Bronchial epithelial cell (primary cell): ENCODE results near the gene PRKACA. TPM values are rescaled to one million over a fixed set of nuclear protein-coding genes. Genes with fewer than 3 reads are reported as not detected.

ENCODE experiments used
- DNase-seq: peaks from one replicate; pipeline ENCODE4 v3.0.0-alpha.2; 2010; ENCODE audit warnings: low read depth
- FAIRE-seq: peaks from 2 replicates; lab custom pipeline; 2011; peaks lifted over from hg19 to GRCh38; lab: Jason Lieb, UNC
- H3K27me3 ChIP-seq: 2 replicates; pipeline ENCODE4 v1.5.1; 2011; ENCODE audit warnings: low read length; ENCODE audit not compliant: control insufficient read depth, insufficient read depth
- H3K36me3 ChIP-seq: 2 replicates; pipeline ENCODE4 v1.5.1; 2011; ENCODE audit warnings: low read length; ENCODE audit not compliant: control insufficient read depth, insufficient read depth
- H3K4me3 ChIP-seq: 2 replicates; pipeline ENCODE4 v1.5.1; 2011; ENCODE audit warnings: mild to moderate bottlenecking, low read depth, low read length, control low read depth
- CTCF ChIP-seq: IDR thresholded peaks from 2 replicates; pipeline ENCODE4 v1.5.1; 2011; ENCODE audit warnings: mild to moderate bottlenecking, moderate library complexity, low read length, control low read depth, inconsistent platforms; ENCODE audit not compliant: insufficient read depth, severe bottlenecking
- total RNA-seq: library from RNA; depleted of rRNA; stranded (reverse); fragments of >200 nt; gene quantifications from 2 replicates; pipeline ENCODE4 v1.2.1, GENCODE V29; 2014

PRKACA gene
- total RNA-seq, 1 donor from 2014 or later, result 13.7 TPM

- Histone ChIP-seq H3K27me3 (no peaks in the 10 kb centered on the region), H3K36me3 (peaks cover 10% of the 10 kb centered on the region), H3K4me3 (no peak overlapping the region)
- FAIRE-seq (no peak), DNase-seq (peak; percentile 30)
- no peak for TF ChIP-seq CTCF
These were observed 15.4 kb downstream of the PRKACA start for GRCh38 chr19:14102102-14102696.

GRCh38 chr19:14101003-14101545 lies 16.5 kb downstream of the PRKACA start:
- DNase-seq (no peak), FAIRE-seq (no peak)
- Histone ChIP-seq H3K36me3 (peaks cover 10% of the 10 kb centered on the region), H3K4me3 (no peak overlapping the region), H3K27me3 (no peaks in the 10 kb centered on the region)
- TF ChIP-seq CTCF, result no peak

GRCh38 chr19:14097532-14098151 lies 19.9 kb downstream of the PRKACA start:
- FAIRE-seq, result peak; percentile 83

GRCh38 chr19:14096272-14096992 lies 21.1 kb downstream of the PRKACA start:
- FAIRE-seq, result peak; percentile 64
- no peak for DNase-seq
- Histone ChIP-seq H3K4me3 (no peak overlapping the region), H3K27me3 (no peaks in the 10 kb centered on the region), H3K36me3 (peaks cover 5% of the 10 kb centered on the region)
- TF ChIP-seq CTCF, result no peak

More at GRCh38 chr19:14097532-14098151, 19.9 kb downstream of the PRKACA start:
- no peak overlapping the region for H3K4me3 ChIP-seq
- peak; percentile 15 for TF ChIP-seq CTCF
- peaks cover 5% of the 10 kb centered on the region for H3K36me3 ChIP-seq
- DNase-seq, result no peak
- no peaks in the 10 kb centered on the region for H3K27me3 ChIP-seq

- H3K27me3 ChIP-seq, result no peaks in the 10 kb centered on the region
- peaks cover 1% of the 10 kb centered on the region for H3K36me3 ChIP-seq
- TF ChIP-seq CTCF, result no peak
- DNase-seq (no peak), FAIRE-seq (no peak)
- H3K4me3 ChIP-seq, result no peak overlapping the region
These were observed 22.7 kb downstream of the PRKACA start for GRCh38 chr19:14094854-14095253.
